GM18873 (cell line): ENCODE results near the gene CEP162.
"Not testable (repeated sequence)": the region's sequence is repeated elsewhere in the genome, so short reads cannot be mapped to it uniquely, and the experiment has no call there.

Experiments
- ATAC-seq: cut with Tn5 transposase; IDR thresholded peaks from one replicate; pipeline ENCODE4 v1.9.1; 2021; ENCODE audit warnings: mild to moderate bottlenecking, moderate library complexity, moderate number of reproducible peaks; ENCODE audit not compliant: unreplicated experiment, low FRiP score

Gene CEP162

GRCh38 chr6:84093441-84094435 is 133.7 kb downstream of the CEP162 start:
- no peak for ATAC-seq

- ATAC-seq, result no peak
Measured at GRCh38 chr6:84089552-84089951, 137.9 kb downstream of the CEP162 start.

GRCh38 chr6:84089081-84089480 is 138.4 kb downstream of the CEP162 start:
- no peak for ATAC-seq

GRCh38 chr6:84086545-84087429 is 140.7 kb downstream of the CEP162 start:
- no peak for ATAC-seq

- no peak for ATAC-seq
Measured at GRCh38 chr6:84086056-84086455, 141.4 kb downstream of the CEP162 start.

GRCh38 chr6:84084705-84085104 is 142.7 kb downstream of the CEP162 start:
- not testable (repeated sequence) for ATAC-seq

GRCh38 chr6:84082689-84083265 is 144.7 kb downstream of the CEP162 start:
- ATAC-seq, result no peak

- no peak for ATAC-seq
Measured at GRCh38 chr6:84081222-84081621, 146.2 kb downstream of the CEP162 start.

- ATAC-seq, result no peak
Measured at GRCh38 chr6:84078335-84078734, 149.1 kb downstream of the CEP162 start.

- ATAC-seq, result no peak
Measured at GRCh38 chr6:84077645-84078044, 149.8 kb downstream of the CEP162 start.

GRCh38 chr6:84074988-84075781 is 152.3 kb downstream of the CEP162 start:
- ATAC-seq, result no peak
